Erythroblast (primary cell): Measurements from ENCODE around the gene EPHB6.

ENCODE experiments used
- GATA1 ChIP-seq: IDR thresholded peaks from 2 replicates; pipeline ENCODE4 v1.6.1; 2011; ENCODE audit warnings: low read depth, mild to moderate bottlenecking, control low read depth, low read length, moderate library complexity
- POLR2A ChIP-seq: IDR thresholded peaks from 2 replicates; pipeline ENCODE4 v1.6.1; 2011; ENCODE audit warnings: mild to moderate bottlenecking, low read length

- TF ChIP-seq POLR2A (no peak), GATA1 (no peak)
Measured at GRCh38 chr7:142882338-142882678, 27.4 kb downstream of the EPHB6 start.
